NOMO-1 treated with DMSO at 0.1 percent for 48 hours (cell line): ENCODE results near the gene ZC3H7B.

Source experiments
- DNase-seq: peaks from one replicate; lab custom pipeline; 2025; ENCODE audit not compliant: unreplicated experiment; lab: John Stamatoyannopoulos, UW

ZC3H7B gene

DNA sequence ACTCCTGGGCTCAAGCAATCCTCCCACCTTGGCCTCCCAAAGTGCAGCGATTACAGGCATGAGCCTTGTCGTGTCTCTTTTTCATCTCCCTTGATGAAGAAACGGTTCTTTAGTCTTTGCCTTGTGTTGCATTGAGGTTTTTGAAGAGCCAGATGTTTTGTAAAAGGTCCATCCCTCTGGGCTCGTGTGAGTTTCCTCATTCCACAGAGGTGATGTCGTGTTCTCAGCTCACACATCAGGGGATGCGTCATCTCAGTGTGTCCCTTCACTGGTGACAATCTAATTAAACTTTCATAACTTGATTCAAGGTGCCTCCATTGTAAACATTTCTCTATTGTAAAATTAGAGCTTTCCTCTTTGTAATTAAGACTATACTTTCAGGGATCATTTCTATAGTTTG lies 50.7 kb downstream of the ZC3H7B start:
- no peak for DNase-seq

DNA sequence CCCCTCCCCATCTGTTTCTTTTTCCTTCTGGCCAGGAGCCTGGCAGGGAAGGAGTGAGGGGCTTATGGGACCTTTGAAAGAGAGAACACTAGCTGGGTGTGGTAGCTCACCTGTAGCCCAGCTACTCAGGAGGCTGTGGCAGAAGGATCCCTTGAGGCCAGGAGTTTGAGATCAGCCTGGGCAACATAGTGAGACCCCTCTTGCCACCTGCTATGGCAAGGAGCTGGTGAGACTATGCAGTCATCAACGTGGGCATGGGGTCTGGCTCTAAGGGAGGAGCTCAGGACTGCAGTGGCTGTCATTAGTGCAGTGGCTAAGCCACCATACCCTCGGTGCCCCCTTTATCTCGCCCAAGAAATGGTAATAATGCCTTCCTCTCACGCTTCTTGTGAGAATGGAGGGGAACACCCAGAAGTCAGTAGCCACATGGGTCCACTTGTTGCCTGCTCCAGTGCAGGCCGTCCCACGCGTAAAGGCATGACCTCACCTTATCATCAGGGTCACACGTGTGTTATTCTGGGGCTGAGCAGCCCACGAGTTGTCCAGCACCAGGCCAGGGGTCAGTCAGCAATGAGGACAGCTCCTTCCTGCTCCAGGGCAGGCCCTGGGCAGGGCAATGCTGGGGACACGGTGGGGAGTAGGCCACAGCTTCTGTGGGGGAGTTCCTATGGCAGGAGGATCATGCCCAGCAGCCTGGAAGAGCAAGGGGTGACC lies 52.7 kb downstream of the ZC3H7B start:
- DNase-seq: no peak

DNA sequence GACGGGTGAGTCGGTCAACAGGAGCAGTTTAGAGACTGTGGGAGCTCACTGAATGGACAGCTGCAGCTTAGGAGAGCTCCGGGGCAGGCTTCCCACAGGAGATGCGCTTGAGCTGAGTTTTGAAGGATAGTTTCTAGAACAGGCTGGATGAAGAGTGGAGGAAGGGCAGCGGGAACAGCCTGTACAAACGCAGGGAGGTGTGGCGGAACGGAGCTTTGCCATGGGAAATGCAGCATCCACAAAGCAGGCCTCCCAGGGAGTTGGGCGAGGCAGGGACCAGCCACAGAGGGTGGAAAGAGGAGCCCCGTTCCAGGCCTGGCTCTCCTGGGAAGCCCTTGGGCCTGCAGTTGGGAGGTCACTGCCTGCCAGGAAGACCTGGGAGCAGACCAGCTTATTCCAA lies 53.7 kb downstream of the ZC3H7B start:
- no peak for DNase-seq

DNA sequence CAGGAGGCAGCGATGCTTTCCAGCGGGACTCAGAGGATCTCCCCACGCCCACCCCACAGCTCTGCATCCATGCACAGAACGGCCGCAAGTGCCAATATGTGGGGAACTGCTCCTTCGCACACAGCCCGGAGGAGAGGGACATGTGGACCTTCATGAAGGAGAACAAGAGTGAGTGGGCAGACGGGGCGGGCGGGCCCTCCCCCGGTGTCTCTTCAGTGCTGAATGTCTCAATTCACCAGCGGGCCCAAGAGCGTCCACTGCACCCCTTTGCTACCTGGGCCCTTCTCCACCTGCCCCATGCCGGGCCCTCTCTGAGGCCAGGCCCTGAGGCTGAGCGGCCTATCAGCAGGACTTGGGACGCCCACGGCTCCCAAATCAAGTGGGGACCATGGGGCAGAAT lies 54.6 kb downstream of the ZC3H7B start:
- DNase-seq: no peak

DNA sequence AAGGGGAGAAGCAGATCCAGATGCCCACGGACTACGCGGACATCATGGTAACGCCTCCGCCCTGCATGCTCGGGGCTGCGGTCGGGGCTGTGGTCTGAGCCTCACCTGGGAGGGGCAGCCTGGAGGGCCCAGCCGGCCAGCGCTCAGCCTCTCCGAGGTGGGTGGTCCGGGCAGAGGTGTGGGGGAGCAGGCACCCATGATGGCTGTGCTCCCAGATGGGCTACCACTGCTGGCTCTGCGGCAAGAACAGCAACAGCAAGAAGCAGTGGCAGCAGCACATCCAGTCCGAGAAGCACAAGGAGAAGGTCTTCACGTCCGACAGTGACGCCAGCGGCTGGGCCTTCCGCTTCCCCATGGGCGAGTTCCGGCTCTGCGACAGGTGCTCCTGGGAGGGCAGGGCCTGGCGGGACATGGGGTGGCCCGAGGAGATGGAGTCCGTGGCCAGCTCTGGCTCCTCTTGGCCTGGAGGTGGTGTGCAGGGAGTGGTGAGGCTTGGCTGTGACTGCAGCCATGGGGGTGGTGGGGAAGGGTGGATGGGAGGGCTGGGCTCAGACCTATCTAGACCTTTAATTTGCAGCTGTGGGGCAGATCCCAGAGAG lies 55.2 kb downstream of the ZC3H7B start:
- no peak for DNase-seq

DNA sequence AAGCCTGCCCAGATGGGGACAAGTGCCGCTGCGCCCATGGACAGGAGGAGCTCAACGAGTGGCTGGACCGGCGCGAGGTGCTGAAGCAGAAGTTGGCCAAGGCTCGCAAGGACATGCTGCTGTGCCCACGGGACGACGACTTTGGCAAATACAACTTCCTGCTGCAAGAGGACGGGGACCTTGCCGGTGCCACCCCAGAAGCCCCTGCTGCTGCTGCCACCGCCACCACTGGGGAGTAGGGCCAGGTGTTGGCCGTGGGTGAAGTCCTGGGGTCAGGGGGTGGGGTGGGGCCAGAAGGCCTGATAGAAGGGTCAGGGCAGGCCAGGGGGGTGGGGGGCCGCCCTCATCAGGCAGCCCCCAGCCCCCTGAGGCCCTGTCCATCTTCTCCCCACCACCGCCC lies 55.9 kb downstream of the ZC3H7B start:
- DNase-seq: no peak

DNA sequence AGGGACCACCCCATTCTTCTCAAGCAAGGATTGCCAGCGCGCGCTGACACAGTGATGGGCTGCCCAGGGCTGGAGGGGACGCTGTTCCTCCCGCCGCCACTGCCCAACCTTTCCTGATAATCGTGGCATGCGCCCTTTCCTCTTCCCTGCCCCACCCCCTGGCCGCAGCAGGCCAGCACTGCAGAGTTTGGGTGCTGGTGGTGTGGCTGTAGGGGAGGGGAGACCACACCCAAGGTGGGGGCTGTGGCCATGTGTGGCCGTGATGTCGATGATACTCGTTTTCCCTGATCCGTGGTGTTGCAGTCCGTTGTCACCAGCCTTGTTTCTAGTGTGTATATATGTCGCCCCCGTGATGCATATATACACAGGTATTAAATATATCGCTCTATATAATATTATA lies 57.6 kb downstream of the ZC3H7B start:
- no peak for DNase-seq

DNA sequence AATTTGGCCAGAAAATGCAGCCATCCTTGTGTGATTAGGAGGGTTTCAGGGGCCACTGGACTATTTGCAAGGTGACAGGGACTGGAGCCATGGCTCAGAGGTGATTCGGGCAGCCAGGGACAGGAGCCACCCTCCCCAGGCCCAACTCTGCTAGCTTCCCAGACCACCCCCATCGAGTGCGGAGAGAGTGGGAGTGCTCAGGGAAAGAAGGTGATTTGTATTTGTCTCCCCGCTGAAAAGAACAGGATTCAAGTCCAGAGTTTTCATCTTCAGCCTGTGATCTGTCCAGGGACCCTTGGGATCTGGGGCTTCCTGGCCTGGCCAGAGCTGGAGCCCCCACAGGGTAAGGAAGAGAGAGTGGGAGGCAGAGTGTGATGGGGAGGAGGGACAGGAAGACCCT lies 58.1 kb downstream of the ZC3H7B start:
- no peak for DNase-seq

DNA sequence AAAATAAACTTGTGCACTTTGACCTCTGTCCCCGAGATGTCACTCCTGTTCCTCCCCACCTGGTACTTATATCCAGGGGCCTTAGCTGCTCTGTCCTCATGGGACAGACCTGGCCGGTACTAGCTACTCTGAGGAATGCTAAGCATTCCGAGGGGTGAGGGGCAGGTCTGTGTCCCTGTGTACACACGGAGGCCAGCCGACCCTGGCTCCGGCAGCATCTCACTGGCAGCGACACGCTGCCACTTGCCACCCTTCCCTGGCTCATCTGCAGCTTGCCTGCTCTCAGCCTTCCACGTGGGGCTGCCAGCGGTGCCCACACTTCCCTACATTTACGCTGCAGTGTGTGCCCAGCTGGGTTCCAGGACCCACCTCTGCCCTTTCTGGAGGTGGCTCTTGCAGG lies 58.8 kb downstream of the ZC3H7B start:
- no peak for DNase-seq

DNA sequence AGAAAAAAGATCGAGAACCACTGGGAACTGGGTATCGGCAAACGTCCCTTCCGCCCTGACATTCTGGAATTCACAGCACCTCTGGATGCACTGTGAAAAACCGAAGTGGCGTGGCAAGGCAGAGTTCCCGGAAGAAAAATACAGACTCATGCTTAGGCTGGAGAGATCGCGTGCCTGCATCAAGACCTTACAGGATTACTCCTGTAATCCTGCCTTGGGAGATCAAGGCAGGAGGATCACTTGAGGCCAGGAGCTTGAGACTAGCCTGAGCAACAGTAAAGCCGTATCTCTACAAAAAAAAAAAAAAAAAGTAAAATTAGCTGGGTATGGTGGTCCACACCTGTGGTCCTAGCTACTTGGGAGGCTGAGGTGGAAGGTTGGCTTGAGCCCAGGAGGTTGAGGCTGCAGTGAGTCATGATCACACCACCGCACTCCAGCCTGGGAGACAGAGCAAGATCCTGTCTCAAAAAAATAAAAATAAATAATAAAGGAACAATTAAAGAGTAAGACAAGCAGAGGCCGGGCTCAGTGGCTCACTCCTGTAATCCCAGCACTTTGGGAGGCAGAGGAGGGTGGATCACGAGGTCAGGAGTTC lies 60.5 kb downstream of the ZC3H7B start:
- no peak for DNase-seq

DNA sequence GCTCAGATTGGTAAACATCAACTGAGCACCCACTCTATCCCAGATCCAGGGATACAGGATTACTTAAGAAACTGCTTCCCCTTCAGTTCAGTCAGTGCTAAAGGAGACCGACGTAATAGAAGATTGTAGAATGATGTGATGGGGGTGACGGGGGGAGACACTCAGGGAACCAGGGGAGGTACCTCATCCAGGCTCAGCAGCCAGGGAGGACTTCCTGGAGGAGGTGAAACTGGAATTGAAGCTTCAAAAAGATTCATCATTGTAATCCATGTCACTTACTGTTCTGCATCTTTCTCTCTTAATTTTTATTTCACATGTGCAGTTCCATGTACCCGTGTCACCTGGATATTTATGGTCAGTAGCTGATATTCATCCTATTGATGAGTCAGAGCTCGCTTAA lies 61.3 kb downstream of the ZC3H7B start:
- DNase-seq: no peak

DNA sequence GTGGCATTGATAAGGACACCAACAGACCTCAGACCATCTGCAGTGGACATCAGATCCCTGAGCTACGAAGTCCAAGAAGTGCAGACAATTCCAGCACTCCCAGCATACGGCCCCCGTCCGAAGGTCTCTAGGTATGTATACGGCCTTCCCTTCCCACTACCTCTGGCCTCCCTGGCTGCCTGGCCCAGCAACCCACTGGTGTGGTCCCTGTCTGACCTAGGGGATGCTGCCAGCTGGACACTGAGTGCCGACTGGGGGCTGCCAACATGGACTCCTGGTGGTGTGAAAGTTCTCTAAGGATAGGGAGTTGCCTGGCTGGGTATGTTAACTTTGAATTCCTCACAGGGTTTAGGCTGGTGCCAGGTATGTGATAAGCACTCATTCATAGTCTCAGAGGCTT lies 62.9 kb downstream of the ZC3H7B start:
- DNase-seq: no peak

DNA sequence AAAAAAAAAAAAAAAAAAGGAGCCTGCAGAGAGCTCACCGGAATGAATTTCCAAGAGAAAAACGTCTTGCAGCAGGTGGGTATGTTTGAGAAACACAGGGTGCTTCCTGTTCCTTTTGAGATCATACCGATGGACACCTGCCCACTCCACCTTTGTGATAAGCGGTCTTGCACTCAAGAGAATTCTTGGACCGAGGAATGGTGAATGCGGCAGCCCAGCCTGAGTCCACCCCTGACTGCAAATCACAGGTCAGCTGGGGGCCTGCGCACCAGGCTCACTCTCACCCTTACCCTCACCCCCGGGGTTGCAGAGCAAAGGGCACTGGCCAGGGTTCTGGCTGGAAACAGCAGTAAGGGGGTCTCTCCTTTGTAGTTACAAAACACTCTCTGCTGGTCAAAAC lies 63.6 kb downstream of the ZC3H7B start:
- DNase-seq: no peak

DNA sequence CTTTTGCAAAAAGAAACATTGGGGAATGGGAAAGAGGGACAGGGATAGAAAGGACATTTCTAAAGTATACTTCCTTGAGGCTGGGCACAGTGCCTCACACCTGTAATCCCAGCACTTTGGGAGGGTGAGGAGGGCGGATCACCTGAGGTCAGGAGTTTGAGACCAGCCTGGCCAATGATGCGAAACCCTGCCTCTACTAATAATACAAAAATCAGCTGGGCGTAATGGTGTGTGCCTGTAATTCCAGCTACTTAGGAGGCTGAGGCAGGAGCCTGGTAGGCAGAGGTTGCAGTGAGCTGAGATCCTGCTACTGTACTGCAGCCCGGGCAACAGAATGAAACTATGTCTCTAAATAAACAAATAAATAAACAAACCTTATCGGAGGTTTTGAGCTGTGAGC lies 64.1 kb downstream of the ZC3H7B start:
- DNase-seq: no peak

DNA sequence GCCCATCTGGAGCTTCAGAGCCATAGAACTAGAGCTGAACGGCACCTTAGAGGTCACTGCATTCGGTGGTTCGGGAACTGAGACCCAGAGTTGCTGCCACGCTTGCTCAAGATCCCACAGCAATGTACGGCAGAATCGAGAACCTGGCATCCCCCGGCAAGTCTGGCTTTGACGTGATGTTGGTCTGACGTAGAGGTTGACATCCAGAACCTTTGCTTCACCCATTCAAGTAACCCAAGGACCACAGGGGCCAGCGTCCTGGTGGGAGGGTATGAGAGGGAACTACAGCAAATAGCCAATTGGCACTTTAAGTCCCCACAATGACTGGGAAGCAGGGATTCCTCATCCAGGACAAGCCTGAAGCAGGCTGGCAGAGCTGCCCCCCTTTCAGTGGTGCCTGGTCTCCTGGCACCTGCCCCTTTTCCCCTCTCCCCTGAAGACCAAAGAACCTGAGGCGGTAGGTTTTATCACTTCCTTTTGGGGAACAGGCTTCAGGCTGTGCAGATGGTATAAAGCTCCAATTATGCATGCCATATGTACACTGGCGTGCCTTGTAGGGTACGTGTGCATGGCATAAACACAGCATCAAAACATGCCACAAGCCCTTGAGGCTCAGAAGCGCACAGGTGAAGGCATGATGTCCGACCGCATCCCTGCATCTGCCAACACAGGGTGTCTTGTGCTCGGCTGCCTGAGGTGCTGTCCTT lies 65.2 kb downstream of the ZC3H7B start:
- no peak for DNase-seq

DNA sequence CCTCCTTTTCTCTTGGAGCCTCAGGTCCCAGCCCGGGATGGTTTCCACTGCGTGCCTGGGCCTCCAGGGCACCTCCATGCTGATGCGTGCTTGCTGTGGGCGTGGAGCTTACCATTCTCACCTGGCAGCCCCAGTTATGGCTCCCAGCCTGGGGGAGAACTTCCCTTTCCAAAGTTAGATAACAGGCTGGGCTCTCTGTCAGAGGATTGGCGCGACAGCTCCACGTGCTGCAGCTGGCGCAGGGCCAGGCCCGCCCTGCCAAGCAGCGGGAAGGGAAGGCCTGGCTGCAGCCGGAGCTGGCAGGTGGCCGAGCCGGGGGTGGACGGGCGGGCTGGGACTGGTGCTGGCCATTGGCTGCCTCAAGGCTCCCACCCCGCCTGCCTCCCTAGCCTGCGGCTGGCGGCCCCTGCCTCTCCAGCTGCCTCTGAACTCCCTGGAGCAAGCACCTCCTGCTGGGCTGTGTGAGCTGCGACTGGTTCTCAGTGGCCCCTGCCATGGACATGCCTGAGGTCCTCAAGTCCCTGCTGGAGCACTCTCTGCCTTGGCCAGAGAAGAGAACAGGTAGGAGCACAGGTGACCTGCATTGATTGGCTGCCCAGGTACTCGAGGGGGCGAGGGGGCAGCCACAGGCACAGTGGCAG lies 65.8 kb downstream of the ZC3H7B start:
- peak; percentile 60 for DNase-seq

DNA sequence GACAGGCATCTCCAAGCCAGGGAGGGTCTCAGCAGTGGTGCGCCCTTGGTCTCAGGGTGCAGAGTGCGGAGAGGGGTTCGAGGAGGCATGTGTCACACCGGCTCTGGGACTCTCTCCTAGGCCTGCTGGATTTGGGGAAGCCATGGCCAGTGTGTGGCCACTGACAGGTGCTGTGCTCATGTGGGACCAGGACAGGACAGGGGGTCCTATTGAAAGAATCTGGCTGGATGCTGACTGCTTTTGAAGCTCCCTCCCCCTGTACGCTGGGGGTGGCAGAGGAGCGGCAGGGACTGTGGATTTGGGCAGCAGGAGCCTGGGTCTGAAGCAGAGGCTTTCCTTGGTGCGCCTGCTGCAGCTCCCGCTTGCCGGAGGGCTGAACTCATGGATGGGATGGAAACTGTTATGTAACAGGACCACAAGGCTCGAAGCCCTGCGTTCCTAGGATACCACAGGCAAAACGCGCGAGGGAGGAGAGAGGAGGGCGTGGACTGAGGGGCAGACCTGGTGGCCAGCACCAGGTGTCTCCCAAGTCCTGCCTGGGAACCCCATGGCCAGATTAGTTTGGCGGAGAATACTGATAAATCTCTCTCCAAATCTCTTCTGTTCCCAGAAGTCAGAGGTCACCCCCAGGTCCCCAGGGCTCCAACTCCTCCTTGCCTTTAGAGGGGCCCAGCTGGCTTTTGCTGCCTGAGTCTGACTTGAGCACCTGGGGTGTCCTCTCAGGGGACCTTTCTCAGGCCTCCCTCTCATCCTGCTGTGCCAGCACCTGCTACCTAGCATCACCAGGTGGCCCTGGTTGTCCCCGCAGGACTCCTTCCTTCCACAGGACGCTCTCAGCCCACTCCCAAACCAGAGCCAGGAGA lies 66.6 kb downstream of the ZC3H7B start:
- DNase-seq: no peak

DNA sequence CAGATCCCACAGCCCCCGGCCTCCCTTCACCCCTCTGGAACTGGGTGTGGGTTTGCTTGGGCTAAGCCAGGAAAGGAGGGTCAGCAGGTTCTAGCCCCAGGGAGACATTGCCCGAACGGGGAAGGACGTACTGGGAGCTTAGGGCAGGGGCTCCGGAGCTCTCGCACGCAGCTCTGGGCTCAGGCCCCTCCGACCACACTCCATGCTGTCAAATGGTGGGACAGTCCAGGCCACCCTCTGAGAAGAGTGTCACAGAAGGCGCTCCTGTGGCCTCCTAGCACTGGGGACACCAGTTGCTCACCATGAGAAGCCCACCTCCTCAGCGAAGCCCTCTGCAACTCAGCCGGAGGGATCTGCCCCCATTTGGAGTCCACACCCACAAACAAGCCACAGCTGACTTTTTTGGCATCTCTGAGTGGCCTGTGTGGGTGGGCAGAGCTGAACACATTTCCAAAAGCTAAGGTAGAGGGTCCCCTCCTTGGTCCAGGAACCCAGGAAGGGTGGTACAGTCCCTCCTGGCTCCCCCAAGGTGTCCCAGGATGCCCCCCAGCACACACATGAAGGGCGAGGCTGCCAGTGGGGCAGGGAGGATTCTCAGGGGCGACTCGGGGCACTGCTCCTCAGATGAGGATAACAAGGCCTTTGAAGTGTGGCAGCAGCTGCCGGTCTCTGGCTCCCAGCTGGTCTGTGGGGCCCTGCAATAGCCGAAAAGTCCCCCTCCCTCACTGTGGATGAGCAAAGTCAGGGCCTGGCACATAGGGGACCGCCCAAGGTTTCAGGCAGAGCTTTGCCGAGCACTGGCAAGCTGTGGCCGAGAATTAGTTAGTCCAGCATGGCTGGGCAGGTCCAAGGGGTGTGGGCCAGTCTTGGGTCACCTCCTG lies 67.5 kb downstream of the ZC3H7B start:
- no peak for DNase-seq

DNA sequence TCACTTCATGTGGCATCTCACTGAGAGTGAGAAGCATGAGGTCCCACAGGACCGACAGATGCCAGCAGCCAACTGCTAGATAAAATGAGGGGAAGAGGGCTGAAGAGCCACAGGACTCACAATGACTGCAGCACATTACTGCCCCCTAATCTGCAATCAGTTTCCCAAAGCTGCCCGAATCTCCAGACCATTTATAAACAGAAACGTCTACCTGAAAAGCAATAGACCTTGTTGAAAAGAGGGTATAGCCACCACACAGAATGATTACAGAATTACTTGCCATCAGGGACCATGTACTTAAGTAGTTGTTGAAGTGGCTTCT lies 68.1 kb downstream of the ZC3H7B start:
- DNase-seq: no peak

DNA sequence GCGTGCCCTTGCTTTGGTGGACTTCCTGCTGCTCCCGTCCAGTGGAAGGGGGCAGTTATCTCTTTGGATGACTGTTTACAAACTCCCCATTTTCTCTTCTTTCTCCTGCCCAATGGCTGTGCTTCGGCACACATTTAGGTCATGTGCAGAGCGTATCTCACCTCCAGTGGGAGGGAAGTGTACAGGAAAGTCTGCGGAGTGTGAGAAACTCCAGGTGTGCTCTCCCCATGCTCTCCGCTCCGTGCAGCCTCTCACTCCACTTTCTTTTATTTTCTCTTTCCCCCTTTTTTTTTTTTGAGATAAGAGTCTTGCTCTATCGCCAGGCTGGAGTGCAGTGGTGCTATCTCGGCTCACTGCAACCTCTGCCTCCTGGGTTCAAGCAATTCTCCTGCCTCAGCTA lies 68.5 kb downstream of the ZC3H7B start:
- no peak for DNase-seq
